ENCODE data around the gene FADD.

FADD gene

DNA sequence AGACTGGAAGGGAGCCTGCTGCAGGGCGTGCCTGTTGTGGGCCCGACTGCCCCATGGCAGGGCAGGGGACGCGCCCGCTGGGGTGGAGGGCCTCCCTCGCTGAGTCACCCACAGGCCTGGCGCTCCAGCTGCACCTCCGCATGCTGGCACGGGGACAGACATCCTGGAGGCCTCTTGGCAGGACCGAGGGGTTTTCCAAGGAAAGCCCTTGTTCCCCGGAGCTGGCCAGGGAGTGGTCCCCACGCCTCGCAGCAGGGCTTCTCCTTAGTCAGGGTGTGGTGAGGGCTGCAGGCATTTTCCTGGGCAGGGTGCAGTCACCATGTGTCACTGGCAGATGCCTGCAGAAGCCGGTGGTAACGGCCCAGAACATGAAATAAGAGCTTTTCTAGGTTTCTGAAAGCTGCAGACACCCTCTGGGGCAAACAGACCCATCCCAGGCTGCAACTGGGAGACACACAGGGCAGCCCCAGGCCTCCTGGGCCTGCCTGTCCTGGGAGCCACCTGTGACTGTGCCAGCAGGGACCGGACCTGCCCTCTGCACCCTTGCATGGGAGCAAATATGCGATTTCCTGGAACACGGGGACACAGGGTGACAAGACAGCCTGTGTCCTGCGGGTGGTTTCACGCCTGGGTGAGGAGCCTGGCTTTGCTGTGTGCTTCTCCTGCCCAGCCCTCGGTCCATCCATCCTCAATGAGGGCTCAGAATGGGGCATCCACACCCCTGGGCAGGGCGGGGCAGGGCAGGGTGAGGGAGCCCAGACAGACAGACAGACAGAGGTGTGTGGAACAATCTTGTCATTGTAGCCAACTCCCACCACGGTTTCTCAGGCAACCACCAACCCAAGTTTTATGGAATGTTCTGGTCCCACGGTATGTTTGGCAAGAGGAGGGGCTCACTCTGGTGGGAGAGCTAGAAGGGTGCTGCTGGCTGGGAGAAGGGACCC lies 43.2 kb upstream of the FADD start:
- TF ChIP-seq CTCF (IDR thresholded peaks at IDR 0.05; ENCODE audit: control extremely low read depth, extremely low read depth, low read depth, missing control alignments): no peak
- ChIA-PET POLR2A (no interaction called here), CTCF (interaction anchor here (1.7 kb wide), 1 partner anchor 12 kb away, joined by 3 read pairs; no protein-coding TSS in a partner anchor)
- DNase-seq (ENCODE audit: extremely low spot score): no peak

GRCh38 chr11:70161043-70161625 lies 42.0 kb upstream of the FADD start:
- TF ChIP-seq CTCF (IDR thresholded peaks at IDR 0.05; ENCODE audit: control extremely low read depth, extremely low read depth, low read depth, missing control alignments): no peak
- POLR2A ChIA-PET: no interaction called here
- no peak for DNase-seq (ENCODE audit: extremely low spot score)
- CTCF ChIA-PET: interaction anchor here (1.7 kb wide), 1 partner anchor 13 kb away, joined by 3 read pairs; no protein-coding TSS in a partner anchor

- ChIA-PET POLR2A (no interaction called here), CTCF (no interaction called here)
- no peak for TF ChIP-seq CTCF (IDR thresholded peaks at IDR 0.05; ENCODE audit: control extremely low read depth, extremely low read depth, low read depth, missing control alignments)
- DNase-seq (ENCODE audit: extremely low spot score): no peak
These were observed 38.4 kb upstream of the FADD start for GRCh38 chr11:70164705-70165104.

- DNase-seq (ENCODE audit: extremely low spot score): no peak
- POLR2A ChIA-PET: no interaction called here
- CTCF ChIA-PET: interaction anchor here (0.9 kb wide), 1 partner anchor 248 kb away, joined by 3 read pairs; no protein-coding TSS in a partner anchor
- no peak for TF ChIP-seq CTCF (IDR thresholded peaks at IDR 0.05; ENCODE audit: control extremely low read depth, extremely low read depth, low read depth, missing control alignments)
These were observed 36.0 kb upstream of the FADD start for GRCh38 chr11:70167120-70167519.

DNA sequence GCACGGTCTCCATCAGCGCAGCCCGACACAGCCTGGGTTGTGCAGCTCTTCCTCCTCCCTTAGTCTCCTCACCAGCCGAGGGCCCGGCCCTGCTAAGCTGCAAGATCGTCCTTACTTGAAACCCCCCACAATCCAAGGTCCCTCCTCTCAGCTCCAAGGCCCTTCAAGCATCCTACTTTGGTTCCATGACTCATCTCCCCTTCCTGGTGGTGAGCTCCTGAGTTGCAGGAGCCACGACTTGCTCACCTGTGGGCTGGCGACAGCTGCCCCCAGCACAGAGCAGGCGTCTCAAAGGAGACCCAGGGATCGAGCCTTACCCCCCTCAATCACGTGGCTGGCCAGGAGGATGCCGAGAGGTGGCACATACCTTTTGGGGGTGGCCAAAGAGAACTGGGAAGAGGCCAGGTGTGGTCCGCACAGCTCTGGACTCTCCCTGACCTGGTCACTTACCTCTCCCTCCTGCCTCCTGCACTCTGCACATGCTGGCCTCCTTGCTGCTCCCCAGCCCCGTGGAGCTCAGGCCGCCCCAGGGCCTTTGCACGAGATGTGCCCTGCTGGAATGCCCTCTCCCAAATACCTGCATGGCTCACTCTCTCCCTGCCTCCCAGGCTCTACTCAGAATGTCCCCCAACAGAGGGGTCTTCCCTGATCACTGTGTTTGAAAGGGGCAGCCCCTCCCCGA lies 35.2 kb upstream of the FADD start:
- no peak for DNase-seq (ENCODE audit: extremely low spot score)
- ChIA-PET POLR2A (no interaction called here), CTCF (interaction anchor here (0.9 kb wide), 1 partner anchor 249 kb away, joined by 3 read pairs; no protein-coding TSS in a partner anchor)
- TF ChIP-seq CTCF (IDR thresholded peaks at IDR 0.05; ENCODE audit: control extremely low read depth, extremely low read depth, low read depth, missing control alignments): no peak

- CTCF ChIA-PET: no interaction called here
- POLR2A ChIA-PET: no interaction called here
- no peak for TF ChIP-seq CTCF (IDR thresholded peaks at IDR 0.05; ENCODE audit: control extremely low read depth, extremely low read depth, low read depth, missing control alignments)
- DNase-seq (ENCODE audit: extremely low spot score): no peak
These were observed 34.7 kb upstream of the FADD start for GRCh38 chr11:70168405-70168754.

Data from GM10248 (cell line).